WTC11 (cell line): Measurements from ENCODE around the gene CLPX.

Experiments
- CREM ChIP-seq: sonication (generic); formaldehyde crosslinking; IDR thresholded peaks from 2 replicates; pipeline ENCODE4 v1.8.1; 2022; ENCODE audit warnings: mild to moderate bottlenecking, missing genetic modification reagents, moderate library complexity
- CTCF ChIP-seq: fragments of 200-600 bp; IDR thresholded peaks from 2 replicates; pipeline ENCODE4 v1.8.0; 2022; ENCODE audit warnings: antibody characterized with exemption
- TEAD1 ChIP-seq: sonication (generic); formaldehyde crosslinking; IDR thresholded peaks from 2 replicates; pipeline ENCODE4 v1.8.0; 2022; ENCODE audit warnings: mild to moderate bottlenecking, missing genetic modification reagents
- USF2 ChIP-seq: sonication (generic); formaldehyde crosslinking; IDR thresholded peaks from 2 replicates; pipeline ENCODE4 v1.8.1; 2023; ENCODE audit warnings: mild to moderate bottlenecking, missing genetic modification reagents, moderate library complexity
- ZNF138 ChIP-seq: sonication (generic); formaldehyde crosslinking; conservative IDR thresholded peaks from 2 replicates; pipeline ENCODE4 v1.8.1; 2022; ENCODE audit warnings: mild to moderate bottlenecking, moderate library complexity, missing genetic modification reagents
- TF ChIP-seq, protein P1 (sequence below): sonication (generic); formaldehyde crosslinking; IDR thresholded peaks from 2 replicates; pipeline ENCODE4 v1.8.0; 2022; ENCODE audit warnings: mild to moderate bottlenecking, missing genetic modification reagents

DNA sequence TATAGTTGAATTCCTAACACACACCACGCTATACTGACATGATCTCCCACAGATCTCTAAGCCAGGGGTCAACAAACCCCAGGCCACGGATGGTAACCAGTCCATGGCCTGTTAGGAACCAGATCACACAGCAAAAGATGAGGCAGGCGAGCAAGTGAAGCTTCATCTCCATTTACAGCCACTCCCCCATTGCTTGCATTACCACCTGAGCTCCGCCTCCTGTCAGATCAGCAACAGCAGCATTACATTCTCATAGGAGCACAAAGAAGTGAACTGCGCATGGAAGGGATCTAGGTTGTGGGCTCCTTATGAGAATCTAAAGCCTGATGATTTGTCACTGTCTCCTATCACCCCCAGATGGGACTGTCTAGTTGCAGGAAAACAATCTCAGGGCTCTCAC is 54.2 kb downstream of the CLPX start:
- no peak for TF ChIP-seq CREM
- TF ChIP-seq CTCF, result no peak
- TF ChIP-seq, protein P1, sequence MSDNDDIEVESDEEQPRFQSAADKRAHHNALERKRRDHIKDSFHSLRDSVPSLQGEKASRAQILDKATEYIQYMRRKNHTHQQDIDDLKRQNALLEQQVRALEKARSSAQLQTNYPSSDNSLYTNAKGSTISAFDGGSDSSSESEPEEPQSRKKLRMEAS (CRISPR knock-in tag), result no peak
- no peak for TF ChIP-seq TEAD1 (CRISPR knock-in tag)
- TF ChIP-seq USF2 (CRISPR knock-in tag), result no peak
- TF ChIP-seq ZNF138, result no peak
